Endothelial cell of umbilical vein (primary cell): ENCODE data around the gene ITGA3. TPM values are rescaled to one million over a fixed set of nuclear protein-coding genes. Genes with fewer than 3 reads are reported as not detected.

Experiments used
- BruUV-seq: library from RNA; stranded (reverse); fragments of 400-500 nt; replicated peaks from 2 replicates; lab custom pipeline; 2021; lab: Mats Ljungman, UMichigan
- CTCF ChIA-PET: fragments of 300-600, 350-600 bp; sonication (Branson Sonifier 250); formaldehyde crosslinking; loops from one replicate; lab custom pipeline; 2021; ENCODE audit warnings: antibody characterized with exemption, inconsistent platforms; lab: Charles Lee
- POLR2A ChIA-PET: fragments of 300-600, 350-600 bp; sonication (Branson Sonifier 250); formaldehyde crosslinking; loops from one replicate; lab custom pipeline; 2021; ENCODE audit warnings: antibody characterized with exemption, inconsistent platforms; lab: Charles Lee
- DNase-seq: peaks from one replicate; pipeline ENCODE4 v3.0.0-alpha.2; 2011; ENCODE audit warnings: low read depth, low spot score
- FAIRE-seq: peaks from 2 replicates; lab custom pipeline; 2011; peaks lifted over from hg19 to GRCh38; lab: Jason Lieb, UNC
- H2AFZ ChIP-seq: 2 replicates; pipeline ENCODE4 v1.6.0; 2012; ENCODE audit warnings: low read depth, low read length, control low read depth, inconsistent platforms
- H3K27ac ChIP-seq: 2 replicates; pipeline ENCODE4 v1.5.1; 2011; ENCODE audit warnings: low read depth, mild to moderate bottlenecking, control low read depth, low read length, moderate library complexity; ENCODE audit not compliant: insufficient read depth
- H3K27me3 ChIP-seq, 2 experiments: 2 replicates each; pipeline versions ENCODE4 v1.6.0 to v1.6.1; 2011; ENCODE audit warnings: low read length in 2 of 2, mixed read lengths in 1 of 2; ENCODE audit not compliant: control insufficient read depth in 2 of 2, insufficient read depth in 2 of 2
- H3K36me3 ChIP-seq, 2 experiments: 2 replicates in 1 of 2; 3 replicates in 1 of 2; pipeline ENCODE4 v1.5.1; 2011; ENCODE audit warnings: low read length in 2 of 2, mild to moderate bottlenecking in 1 of 2, moderate library complexity in 1 of 2; ENCODE audit not compliant: control insufficient read depth in 2 of 2, insufficient read depth in 2 of 2; ENCODE audit errors: extremely low read depth in 1 of 2
- H3K4me1 ChIP-seq: 3 replicates; pipeline ENCODE4 v1.5.1; 2011; ENCODE audit warnings: mild to moderate bottlenecking, low read length; ENCODE audit not compliant: control insufficient read depth, insufficient read depth; ENCODE audit errors: extremely low read depth
- H3K4me2 ChIP-seq: 2 replicates; pipeline ENCODE4 v1.6.1; 2011; ENCODE audit warnings: low read length, control low read depth, mixed read lengths; ENCODE audit not compliant: insufficient read depth
- H3K4me3 ChIP-seq, 3 experiments: fragments of 200-600 bp in 1 of 3; sonication (generic), shearing (Covaris generic) in 1 of 3; replicated peaks in 1 of 3; 2 replicates each; pipeline ENCODE4 v1.5.1; 2011 to 2016; ENCODE audit warnings: control low read depth in 3 of 3, low read length in 3 of 3, mild to moderate bottlenecking in 2 of 3, inconsistent platforms in 1 of 3, low read depth in 1 of 3, moderate library complexity in 1 of 3; ENCODE audit not compliant: insufficient read depth in 1 of 3
- H3K79me2 ChIP-seq: 2 replicates; pipeline ENCODE4 v1.6.0; 2012; ENCODE audit warnings: low read length, inconsistent platforms; ENCODE audit not compliant: control insufficient read depth, insufficient read depth
- H3K9ac ChIP-seq: replicated peaks from 2 replicates; pipeline ENCODE3; 2011; ENCODE audit warnings: low read length, control low read depth; ENCODE audit not compliant: insufficient read depth; ENCODE audit errors: extremely low read depth
- H3K9me1 ChIP-seq: replicated peaks from 3 replicates; pipeline ENCODE4 v1.6.0; 2011; ENCODE audit warnings: mild to moderate bottlenecking, low read length; ENCODE audit not compliant: control insufficient read depth, insufficient read depth; ENCODE audit errors: extremely low read depth
- H3K9me3 ChIP-seq: replicated peaks from 2 replicates; pipeline ENCODE4 v1.5.1; 2012; ENCODE audit warnings: low read length, inconsistent platforms; ENCODE audit not compliant: control insufficient read depth, insufficient read depth
- H4K20me1 ChIP-seq: replicated peaks from 2 replicates; pipeline ENCODE3; 2011; ENCODE audit warnings: mild to moderate bottlenecking, low read length; ENCODE audit not compliant: control insufficient read depth, insufficient read depth; ENCODE audit errors: extremely low read depth
- EZH2 ChIP-seq: IDR thresholded peaks from 2 replicates; pipeline ENCODE4 v1.6.1; 2012; ENCODE audit warnings: borderline replicate concordance, low read depth, mild to moderate bottlenecking, moderate library complexity, low read length, inconsistent platforms; ENCODE audit not compliant: severe bottlenecking
- JUN ChIP-seq: IDR thresholded peaks from 2 replicates; pipeline ENCODE4 v1.6.1; 2011; ENCODE audit warnings: borderline replicate concordance, low read depth; ENCODE audit not compliant: insufficient read length, insufficient read depth
- MYC ChIP-seq: IDR thresholded peaks from one replicate; pipeline ENCODE4 v1.6.1; 2011; ENCODE audit warnings: mild to moderate bottlenecking, low read depth, low read length
- POLR2A ChIP-seq: IDR thresholded peaks from 2 replicates; pipeline ENCODE4 v1.6.1; 2012; ENCODE audit warnings: low read depth, mild to moderate bottlenecking, control low read depth, low read length
- POLR2AphosphoS5 ChIP-seq: IDR thresholded peaks from 2 replicates; pipeline ENCODE4 v1.6.1; 2012; ENCODE audit warnings: low read depth, mild to moderate bottlenecking, control low read depth, low read length, moderate library complexity; ENCODE audit not compliant: insufficient read depth
- dilution Hi-C: fragments of 300-500 bp; cut with MboI; formaldehyde crosslinking; loops from one replicate; pipeline ENCODE4 v1.15.0; 2019; ENCODE audit warnings: low sequenced_read_pairs; ENCODE audit not compliant: extremely low pct_ligation_motif_present
- intact Hi-C: fragments of 100-400 bp; cut with micrococcal nuclease; formaldehyde crosslinking; loops from one replicate; pipeline ENCODE4 v1.10.0; 2022
- polyA plus RNA-seq, 4 experiments: library from polyadenylated mRNA; depleted of rRNA in 3 of 4; stranded (reverse) in 3 of 4; unstranded in 1 of 4; fragments of >200 nt; gene quantifications; 2 replicates each; pipeline versions ENCODE4 v1.2.1 to v1.2.3, GENCODE V29; 2011 to 2012; ENCODE audit warnings: missing spikeins in 1 of 4
- total RNA-seq: library from RNA; stranded (reverse); gene quantifications from 2 replicates; pipeline ENCODE4 v1.2.3, GENCODE V29; 2021
- TF ChIP-seq, protein P1 (sequence below), 2 donors: IDR thresholded peaks; 1 replicate in 1 of 2; 2 replicates in 1 of 2; pipeline ENCODE4 v1.5.1; 2011; ENCODE audit warnings: low read length in 2 of 2, mild to moderate bottlenecking in 2 of 2, moderate library complexity in 2 of 2, control low read depth in 1 of 2, inconsistent platforms in 1 of 2, low read depth in 1 of 2; ENCODE audit not compliant: insufficient read depth in 1 of 2; ENCODE audit errors: extremely low read depth in 1 of 2

The ITGA3 gene
- total and polyA plus RNA-seq, 2 donors (not counting 3 experiments of a cell fraction or from before 2014, with no cell fraction given), result 92.7 to 112 TPM

DNA sequence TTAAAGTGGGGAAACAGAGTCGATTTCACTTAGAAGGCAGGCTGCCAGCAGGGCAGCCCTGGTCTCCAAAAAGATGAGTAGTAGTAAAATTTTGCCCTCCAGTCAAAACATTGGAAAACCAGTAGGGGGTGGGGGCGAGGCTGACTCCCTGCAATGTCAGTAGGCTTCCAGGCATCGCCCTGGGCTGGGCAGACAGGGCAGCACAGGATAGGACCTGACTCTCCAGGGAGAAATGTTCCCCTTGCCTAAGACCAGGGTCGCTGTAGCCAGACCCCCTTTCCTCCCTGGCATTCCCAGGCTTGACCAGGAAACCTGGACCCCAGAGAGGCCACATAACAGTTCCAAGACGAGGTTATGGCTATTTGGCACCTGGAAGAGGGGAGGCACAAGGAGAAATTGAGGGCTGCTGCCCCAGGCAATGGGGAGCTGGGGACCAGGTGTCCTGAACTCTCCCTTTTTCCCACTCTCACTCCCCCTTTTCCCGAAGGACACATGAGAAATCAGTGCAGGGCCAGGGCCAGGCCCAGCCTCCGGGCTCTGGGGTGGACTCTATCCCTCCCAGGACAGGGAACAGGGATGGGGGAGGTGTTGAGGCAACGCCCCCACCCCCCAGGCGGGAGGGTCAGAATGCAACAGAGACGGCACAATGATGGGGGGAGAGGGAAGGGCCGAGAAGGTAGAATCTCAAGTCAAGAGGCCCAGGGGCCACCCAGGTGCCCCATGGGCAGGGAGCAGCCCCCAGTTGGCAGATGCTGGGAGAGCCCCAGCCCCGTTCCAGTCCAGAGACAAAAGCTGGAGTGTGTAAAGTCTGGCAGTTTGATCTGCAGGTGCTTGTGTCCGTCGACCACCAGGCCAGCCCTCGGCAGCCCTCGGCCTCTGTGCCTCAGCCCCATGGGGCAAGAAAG is 78.5 kb downstream of the ITGA3 start:
- POLR2A ChIA-PET, result no interaction called here
- TF ChIP-seq EZH2, result no peak
- no peak for TF ChIP-seq MYC
- no peak for TF ChIP-seq POLR2AphosphoS5
- TF ChIP-seq POLR2A, result no peak
- TF ChIP-seq, protein P1, sequence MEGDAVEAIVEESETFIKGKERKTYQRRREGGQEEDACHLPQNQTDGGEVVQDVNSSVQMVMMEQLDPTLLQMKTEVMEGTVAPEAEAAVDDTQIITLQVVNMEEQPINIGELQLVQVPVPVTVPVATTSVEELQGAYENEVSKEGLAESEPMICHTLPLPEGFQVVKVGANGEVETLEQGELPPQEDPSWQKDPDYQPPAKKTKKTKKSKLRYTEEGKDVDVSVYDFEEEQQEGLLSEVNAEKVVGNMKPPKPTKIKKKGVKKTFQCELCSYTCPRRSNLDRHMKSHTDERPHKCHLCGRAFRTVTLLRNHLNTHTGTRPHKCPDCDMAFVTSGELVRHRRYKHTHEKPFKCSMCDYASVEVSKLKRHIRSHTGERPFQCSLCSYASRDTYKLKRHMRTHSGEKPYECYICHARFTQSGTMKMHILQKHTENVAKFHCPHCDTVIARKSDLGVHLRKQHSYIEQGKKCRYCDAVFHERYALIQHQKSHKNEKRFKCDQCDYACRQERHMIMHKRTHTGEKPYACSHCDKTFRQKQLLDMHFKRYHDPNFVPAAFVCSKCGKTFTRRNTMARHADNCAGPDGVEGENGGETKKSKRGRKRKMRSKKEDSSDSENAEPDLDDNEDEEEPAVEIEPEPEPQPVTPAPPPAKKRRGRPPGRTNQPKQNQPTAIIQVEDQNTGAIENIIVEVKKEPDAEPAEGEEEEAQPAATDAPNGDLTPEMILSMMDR (IDR thresholded peaks at IDR 0.05; ENCODE audit: extremely low read depth in 1 of 2, insufficient read depth in 1 of 2, low read depth in 1 of 2, low read length in 2 of 2), result no peak
- TF ChIP-seq JUN, result no peak
- H3K4me3 ChIP-seq, result no peak overlapping the region
- H3K27me3 ChIP-seq, result no peaks in the 10 kb centered on the region
- no peak overlapping the region for H2AFZ ChIP-seq
- CTCF ChIA-PET, result interaction anchor here (0.7 to 2.7 kb wide), 2 partner anchors 18 to 27 kb away, joined by 3 to 11 read pairs; no protein-coding TSS in a partner anchor
- no peak overlapping the region for H3K4me2 ChIP-seq
- intact Hi-C loops, result no loop called here
- no peaks in the 10 kb centered on the region for H3K9me1 ChIP-seq
- dilution Hi-C loops, result no loop called here
- FAIRE-seq (no peak), DNase-seq (no peak)
- H3K4me1 ChIP-seq, result peaks cover 3% of the 10 kb centered on the region
- TSS peak; percentile 69 for BruUV-seq
- H3K36me3 ChIP-seq, result peaks cover 21 to 50% of the 10 kb centered on the region in 2 experiments
- no peaks in the 10 kb centered on the region for H3K9me3 ChIP-seq
- H3K9ac ChIP-seq, result no peak overlapping the region
- H4K20me1 ChIP-seq, result no peaks in the 10 kb centered on the region
- H3K79me2 ChIP-seq, result no peaks in the 10 kb centered on the region
- no peak overlapping the region for H3K27ac ChIP-seq
